ENCODE results near the gene SLC46A2. TPM values are rescaled to one million over a fixed set of nuclear protein-coding genes. Genes with fewer than 3 reads are reported as not detected.

SLC46A2 gene
- total RNA-seq, 1 donor from 2014 or later, result not detected

GRCh38 chr9:112911736-112912135, 21.1 kb upstream of the SLC46A2 start:
- no peak for TF ChIP-seq CTCF (IDR thresholded peaks at IDR 0.05; ENCODE audit: unreplicated experiment)
- H3K9me3 Mint-ChIP-seq, result no peaks in the 10 kb centered on the region
- H3K36me3 Mint-ChIP-seq, result no peaks in the 10 kb centered on the region
- no peak for DNase-seq (ENCODE audit: low spot score in 2 of 2, unreplicated experiment in 2 of 2)
- peaks cover 24% of the 10 kb centered on the region for H3K27me3 Mint-ChIP-seq (ENCODE audit: low read depth)
- H3K4me3 Mint-ChIP-seq, result no peak overlapping the region
- H3K27ac Mint-ChIP-seq, result no peak overlapping the region
- H3K4me1 Mint-ChIP-seq, result peaks cover 9% of the 10 kb centered on the region

- DNase-seq (ENCODE audit: low spot score in 2 of 2, unreplicated experiment in 2 of 2), result no peak
- H3K9me3 Mint-ChIP-seq, result no peaks in the 10 kb centered on the region
- H3K27ac Mint-ChIP-seq, result peak overlapping the region; percentile 74
- no peak for TF ChIP-seq CTCF (IDR thresholded peaks at IDR 0.05; ENCODE audit: unreplicated experiment)
- peaks cover 12% of the 10 kb centered on the region for H3K4me1 Mint-ChIP-seq
- no peaks in the 10 kb centered on the region for H3K36me3 Mint-ChIP-seq
- peaks cover 4% of the 10 kb centered on the region for H3K27me3 Mint-ChIP-seq (ENCODE audit: low read depth)
- no peak overlapping the region for H3K4me3 Mint-ChIP-seq
These were observed 14.4 kb upstream of the SLC46A2 start for GRCh38 chr9:112905084-112905483.

GRCh38 chr9:112900901-112901300, 10.2 kb upstream of the SLC46A2 start:
- TF ChIP-seq CTCF (IDR thresholded peaks at IDR 0.05; ENCODE audit: unreplicated experiment), result no peak
- H3K36me3 Mint-ChIP-seq, result no peaks in the 10 kb centered on the region
- peaks cover 12% of the 10 kb centered on the region for H3K4me1 Mint-ChIP-seq
- peaks cover 9% of the 10 kb centered on the region for H3K27me3 Mint-ChIP-seq (ENCODE audit: low read depth)
- DNase-seq (ENCODE audit: low spot score in 2 of 2, unreplicated experiment in 2 of 2), result no peak
- H3K27ac Mint-ChIP-seq, result no peak overlapping the region
- no peaks in the 10 kb centered on the region for H3K9me3 Mint-ChIP-seq
- H3K4me3 Mint-ChIP-seq, result no peak overlapping the region

GRCh38 chr9:112900488-112900887, 9.8 kb upstream of the SLC46A2 start:
- H3K36me3 Mint-ChIP-seq, result no peaks in the 10 kb centered on the region
- TF ChIP-seq CTCF (IDR thresholded peaks at IDR 0.05; ENCODE audit: unreplicated experiment), result no peak
- no peak overlapping the region for H3K27ac Mint-ChIP-seq
- H3K4me1 Mint-ChIP-seq, result peaks cover 11% of the 10 kb centered on the region
- no peak overlapping the region for H3K4me3 Mint-ChIP-seq
- H3K9me3 Mint-ChIP-seq, result no peaks in the 10 kb centered on the region
- peaks cover 10% of the 10 kb centered on the region for H3K27me3 Mint-ChIP-seq (ENCODE audit: low read depth)
- no peak for DNase-seq (ENCODE audit: low spot score in 2 of 2, unreplicated experiment in 2 of 2)

GRCh38 chr9:112898872-112899311, 8.2 kb upstream of the SLC46A2 start:
- Mint-ChIP-seq H3K4me3 (no peak overlapping the region), H3K27ac (no peak overlapping the region), H3K27me3 (ENCODE audit: low read depth) (peaks cover 14% of the 10 kb centered on the region), H3K4me1 (peaks cover 2% of the 10 kb centered on the region), H3K36me3 (no peaks in the 10 kb centered on the region), H3K9me3 (no peaks in the 10 kb centered on the region)
- no peak for DNase-seq (ENCODE audit: low spot score in 2 of 2, unreplicated experiment in 2 of 2)
- no peak for TF ChIP-seq CTCF (IDR thresholded peaks at IDR 0.05; ENCODE audit: unreplicated experiment)

GRCh38 chr9:112896131-112896530, 5.5 kb upstream of the SLC46A2 start:
- Mint-ChIP-seq H3K4me1 (peaks cover 6% of the 10 kb centered on the region), H3K4me3 (no peak overlapping the region), H3K9me3 (no peaks in the 10 kb centered on the region), H3K36me3 (no peaks in the 10 kb centered on the region), H3K27ac (no peak overlapping the region), H3K27me3 (ENCODE audit: low read depth) (peaks cover 40% of the 10 kb centered on the region)
- no peak for DNase-seq (ENCODE audit: low spot score in 2 of 2, unreplicated experiment in 2 of 2)
- no peak for TF ChIP-seq CTCF (IDR thresholded peaks at IDR 0.05; ENCODE audit: unreplicated experiment)
